ENCODE data around the gene EIF4G1. TPM values are rescaled to one million over a fixed set of nuclear protein-coding genes. Genes with fewer than 3 reads are reported as not detected.

EIF4G1 gene
- total RNA-seq, 4 donors from 2014 or later = 382 to 463 (median 418) TPM

- peak overlapping the region; percentile 19 for H3K27ac ChIP-seq
- H3K4me1 ChIP-seq = peaks cover 24% of the 10 kb centered on the region
- TF ChIP-seq POLR2AphosphoS5 (IDR thresholded peaks at IDR 0.05) (no peak), CTCF (IDR thresholded peaks at IDR 0.05) (no peak), POLR2A (IDR thresholded peaks at IDR 0.05) (no peak), EP300 (IDR thresholded peaks at IDR 0.05) (no peak)
- no CpG with 5 or more reads among the region's 62 CpGs for WGBS
- H3K4me3 ChIP-seq = peak overlapping the region; percentile 50
- peaks cover 33% of the 10 kb centered on the region for H3K27me3 ChIP-seq
- peak in 1 of 2 donors; percentile 81 for DNase-seq (ENCODE audit: low spot score in 2 of 2)
- H3K9me3 ChIP-seq = no peaks in the 10 kb centered on the region
- peaks cover 4% of the 10 kb centered on the region for H3K36me3 ChIP-seq
Observed at GRCh38 chr3:184380185-184380626, 65.8 kb downstream of the EIF4G1 start.

GRCh38 chr3:184380627-184381260 lies 66.3 kb downstream of the EIF4G1 start:
- no peaks in the 10 kb centered on the region for H3K9me3 ChIP-seq
- 7% methylated on average over 9 of the region's 42 CpGs for WGBS
- peak overlapping the region; percentile 50 for H3K4me3 ChIP-seq
- TF ChIP-seq POLR2A (IDR thresholded peaks at IDR 0.05) = no peak
- no peak for TF ChIP-seq CTCF (IDR thresholded peaks at IDR 0.05)
- TF ChIP-seq EP300 (IDR thresholded peaks at IDR 0.05) = no peak
- no peak for TF ChIP-seq POLR2AphosphoS5 (IDR thresholded peaks at IDR 0.05)
- H3K27me3 ChIP-seq = peaks cover 33% of the 10 kb centered on the region
- peak in 1 of 2 donors; percentile 69 for DNase-seq (ENCODE audit: low spot score in 2 of 2)
- H3K36me3 ChIP-seq = peaks cover 4% of the 10 kb centered on the region
- peaks cover 24% of the 10 kb centered on the region for H3K4me1 ChIP-seq
- peak overlapping the region; percentile 19 for H3K27ac ChIP-seq

- DNase-seq (ENCODE audit: low spot score in 2 of 2) = peak in 1 of 2 donors; percentile 66
- 43% methylated on average over 1 of the region's 55 CpGs for WGBS
- Histone ChIP-seq H3K4me3 (peak overlapping the region; percentile 50), H3K4me1 (peaks cover 24% of the 10 kb centered on the region), H3K36me3 (peaks cover 5% of the 10 kb centered on the region), H3K9me3 (no peaks in the 10 kb centered on the region), H3K27ac (peak overlapping the region; percentile 41), H3K27me3 (peaks cover 41% of the 10 kb centered on the region)
- TF ChIP-seq EP300 (IDR thresholded peaks at IDR 0.05) (no peak), POLR2AphosphoS5 (IDR thresholded peaks at IDR 0.05) (no peak), POLR2A (IDR thresholded peaks at IDR 0.05) (no peak), CTCF (IDR thresholded peaks at IDR 0.05) (no peak)
Observed at GRCh38 chr3:184381261-184382224, 67.1 kb downstream of the EIF4G1 start.

GRCh38 chr3:184382326-184383032 lies 68.1 kb downstream of the EIF4G1 start:
- no peak overlapping the region for H3K4me3 ChIP-seq
- H3K36me3 ChIP-seq = peaks cover 6% of the 10 kb centered on the region
- H3K4me1 ChIP-seq = peaks cover 24% of the 10 kb centered on the region
- H3K27ac ChIP-seq = no peak overlapping the region
- WGBS = 96% methylated on average over 12 of the region's 16 CpGs
- no peaks in the 10 kb centered on the region for H3K9me3 ChIP-seq
- no peak for DNase-seq (ENCODE audit: low spot score in 2 of 2)
- H3K27me3 ChIP-seq = peaks cover 44% of the 10 kb centered on the region
- TF ChIP-seq EP300 (IDR thresholded peaks at IDR 0.05) (no peak), POLR2AphosphoS5 (IDR thresholded peaks at IDR 0.05) (no peak), CTCF (IDR thresholded peaks at IDR 0.05) (no peak), POLR2A (IDR thresholded peaks at IDR 0.05) (no peak)

Measured in suprapubic skin (tissue), 4 donors.